22Rv1 (cell line): ENCODE data around the gene DIAPH2.

Source experiments
- H3K27ac ChIP-seq: fragments of 450-650 bp; 2 replicates; pipeline ENCODE4 v1.5.1; 2017
- CTCF ChIP-seq: fragments of 450-650 bp; IDR thresholded peaks from 2 replicates; pipeline ENCODE4 v1.5.1; 2017; ENCODE audit warnings: mild to moderate bottlenecking
- ZFX ChIP-seq: fragments of 450-650 bp; IDR thresholded peaks from 2 replicates; pipeline ENCODE4 v1.6.1; 2017; ENCODE audit warnings: antibody characterized with exemption, borderline replicate concordance

Gene DIAPH2

GRCh38 chrX:97522307-97522706, 837.7 kb downstream of the DIAPH2 start:
- no peak for TF ChIP-seq CTCF
- TF ChIP-seq ZFX = no peak

GRCh38 chrX:97524340-97524739, 839.7 kb downstream of the DIAPH2 start:
- no peak for TF ChIP-seq ZFX
- no peak for TF ChIP-seq CTCF
- no peak overlapping the region for H3K27ac ChIP-seq

More at GRCh38 chrX:97522307-97522706, 837.7 kb downstream of the DIAPH2 start:
- no peak overlapping the region for H3K27ac ChIP-seq

- TF ChIP-seq ZFX (no peak), CTCF (no peak)
- H3K27ac ChIP-seq = no peak overlapping the region
Measured at GRCh38 chrX:97524997-97525396, 840.4 kb downstream of the DIAPH2 start.

- no peak for TF ChIP-seq CTCF
- no peak for TF ChIP-seq ZFX
- H3K27ac ChIP-seq = no peak overlapping the region
Measured at GRCh38 chrX:97525981-97526380, 841.3 kb downstream of the DIAPH2 start.

GRCh38 chrX:97527725-97528124, 843.1 kb downstream of the DIAPH2 start:
- H3K27ac ChIP-seq = no peak overlapping the region
- TF ChIP-seq CTCF = no peak
- TF ChIP-seq ZFX = no peak

- no peak overlapping the region for H3K27ac ChIP-seq
- no peak for TF ChIP-seq CTCF
- no peak for TF ChIP-seq ZFX
Measured at GRCh38 chrX:97529536-97530200, 845.0 kb downstream of the DIAPH2 start.

GRCh38 chrX:97531825-97532224, 847.2 kb downstream of the DIAPH2 start:
- H3K27ac ChIP-seq = peak overlapping the region; percentile 52; the same call in 1 of the 2 replicates
- TF ChIP-seq ZFX (no peak), CTCF (no peak)
